DMS153 treated with DMSO at 0.1 percent for 48 hours (cell line): ENCODE data around the gene HSD11B1L.

Experiments used
- DNase-seq: peaks from one replicate; lab custom pipeline; 2025; ENCODE audit not compliant: unreplicated experiment; lab: John Stamatoyannopoulos, UW

HSD11B1L gene

DNA sequence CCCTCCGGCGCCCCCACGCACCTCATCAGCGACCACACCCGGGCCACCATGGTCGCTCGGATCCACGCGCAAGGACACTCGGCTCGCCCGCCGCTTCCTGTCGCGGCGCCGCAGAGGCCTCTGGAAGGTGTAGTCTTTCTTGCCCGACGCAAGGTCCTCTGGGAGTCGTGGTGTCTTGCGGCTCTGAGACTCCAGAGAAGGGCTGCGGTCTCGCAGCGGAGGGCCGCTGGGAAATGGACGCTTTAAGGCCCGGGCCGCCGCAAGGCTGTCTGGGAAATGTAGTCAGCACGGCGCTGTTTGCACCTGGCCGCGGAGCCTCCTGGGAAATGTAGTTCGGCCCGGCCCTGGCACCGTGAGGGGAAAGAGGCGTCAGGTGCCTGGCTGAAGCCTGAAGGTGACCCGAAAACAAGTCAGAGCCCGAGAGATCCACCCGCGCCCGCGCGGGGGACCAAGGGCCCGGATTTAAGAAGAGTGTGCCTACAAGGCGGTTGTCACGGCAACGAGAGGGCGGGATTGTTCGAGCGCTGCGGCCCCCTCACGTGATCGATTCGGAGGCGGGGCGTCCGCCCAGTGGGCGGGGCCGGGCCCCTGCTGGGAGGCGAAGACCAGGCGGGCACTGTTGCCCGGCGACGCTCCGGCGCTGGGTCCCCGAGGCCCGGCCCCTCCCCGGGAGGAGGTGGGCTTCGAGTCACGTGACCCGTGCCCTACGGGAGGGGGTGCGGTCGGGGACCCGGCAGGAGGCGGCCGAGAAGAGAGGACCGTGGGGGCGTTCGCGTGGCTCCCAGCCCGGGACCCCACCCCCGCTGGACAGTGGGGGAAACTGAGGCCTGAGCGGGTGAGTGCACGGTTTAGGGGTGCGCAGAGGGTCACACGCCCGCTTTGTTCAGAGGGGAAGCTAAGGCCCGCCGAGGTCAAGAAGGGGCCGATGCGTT lies at the start of gene HSD11B1L, which contains the start of gene MICOS13:
HSD11B1L (plus strand) TSS at position 591 of the 932 bp plus-strand sequence. CDS start 3,806 bp downstream, outside the sequence.
MICOS13 (minus strand) TSS at position 80 of the 932 bp plus-strand sequence; CDS start at position 50, 30 bp downstream.
- peak; percentile 98 for DNase-seq

DNA sequence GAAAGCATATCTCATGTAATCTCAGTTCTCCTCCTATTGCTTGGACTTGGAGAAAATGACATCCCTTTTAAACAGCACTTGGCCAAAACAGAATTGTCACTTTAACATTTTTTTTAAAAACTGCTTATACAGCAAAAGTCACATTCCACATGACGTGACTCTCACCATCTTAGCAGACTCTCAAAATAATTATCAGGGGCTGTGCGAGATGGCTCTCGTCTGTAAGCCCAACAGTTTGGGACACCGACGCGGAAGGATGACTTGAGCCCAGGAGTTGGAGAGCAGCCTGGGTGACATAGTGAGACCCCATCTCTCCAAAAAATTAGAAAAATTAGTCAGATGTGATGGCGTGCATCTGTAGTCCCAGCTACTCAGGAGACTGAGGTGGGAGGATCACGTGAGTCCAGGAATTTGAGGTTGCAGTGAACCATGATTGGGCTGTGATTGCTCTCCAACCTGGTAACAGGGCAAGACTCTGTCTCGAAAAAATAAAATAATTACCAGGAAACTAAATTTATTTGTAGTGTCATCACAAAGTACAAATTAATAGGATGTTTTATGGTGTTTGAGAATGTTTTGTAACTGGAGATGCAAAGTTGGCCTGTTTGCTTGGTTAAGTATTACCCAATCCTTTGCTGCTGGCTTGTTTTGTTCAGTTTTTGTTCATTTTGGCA lies 49.1 kb upstream of the HSD11B1L start:
- DNase-seq, result no peak

GRCh38 chr19:5632241-5632612 lies 48.6 kb upstream of the HSD11B1L start:
- DNase-seq, result no peak

DNA sequence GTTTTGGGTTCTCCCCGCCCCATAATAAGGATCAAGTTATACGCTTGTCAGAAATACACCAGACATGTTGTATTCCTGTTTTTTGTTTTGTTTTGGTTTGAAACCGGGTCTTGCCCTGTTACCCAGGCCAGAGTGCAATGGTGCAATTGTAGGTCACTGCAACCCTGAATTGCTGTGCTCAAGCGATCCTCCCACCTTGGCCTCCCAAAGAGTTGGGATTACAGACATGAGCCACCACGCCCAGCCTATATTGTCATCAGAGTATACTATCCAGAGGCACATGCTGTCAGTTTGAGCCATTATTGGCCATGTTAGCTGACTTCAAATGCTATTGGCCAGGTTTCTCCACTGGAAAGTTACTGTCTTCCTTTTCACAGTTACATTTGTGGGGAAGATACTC lies 48.2 kb upstream of the HSD11B1L start:
- DNase-seq, result no peak

DNA sequence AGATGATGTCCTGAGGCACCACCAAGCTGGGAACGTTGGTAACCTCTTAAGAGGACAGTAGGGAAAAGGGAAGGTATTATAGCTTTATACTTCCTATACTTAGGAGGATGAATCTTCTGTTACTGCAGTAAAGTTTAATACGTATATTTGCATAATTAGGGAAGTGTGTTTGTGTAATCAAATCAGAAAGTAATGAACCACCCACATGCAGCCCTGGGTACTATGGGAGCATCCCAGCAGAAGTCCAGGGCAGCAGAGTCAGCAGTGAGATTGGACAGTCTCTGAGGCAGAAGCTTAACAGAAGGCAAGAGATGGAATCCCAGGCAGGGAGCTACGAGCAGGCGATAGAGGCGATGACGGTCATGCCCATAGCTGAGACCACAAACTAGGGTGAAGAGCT lies 45.4 kb upstream of the HSD11B1L start:
- DNase-seq, result no peak

- no peak for DNase-seq
Measured at GRCh38 chr19:5637971-5638370, 42.9 kb upstream of the HSD11B1L start.

DNA sequence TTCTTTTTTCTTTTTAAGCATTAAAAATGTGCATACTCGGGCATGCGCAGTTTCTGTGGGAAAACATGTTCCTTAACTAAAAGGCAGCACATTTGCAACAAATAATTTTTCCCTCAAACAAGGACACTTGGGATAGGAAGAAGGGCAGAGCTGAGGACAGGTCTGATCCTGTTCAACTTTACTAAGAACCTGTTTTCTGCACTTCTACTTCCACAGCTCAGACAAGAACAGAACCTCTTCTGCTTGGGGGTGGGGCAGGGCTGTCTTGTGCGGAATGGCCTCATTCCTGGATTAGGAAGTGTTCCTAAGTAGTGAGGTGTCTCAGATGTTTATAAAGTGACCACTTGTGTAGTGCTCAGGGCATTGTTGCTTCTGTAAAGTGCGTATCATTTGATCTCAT lies 39.7 kb upstream of the HSD11B1L start:
- DNase-seq, result no peak

- DNase-seq, result no peak
Measured at GRCh38 chr19:5642204-5642603, 38.6 kb upstream of the HSD11B1L start.

DNA sequence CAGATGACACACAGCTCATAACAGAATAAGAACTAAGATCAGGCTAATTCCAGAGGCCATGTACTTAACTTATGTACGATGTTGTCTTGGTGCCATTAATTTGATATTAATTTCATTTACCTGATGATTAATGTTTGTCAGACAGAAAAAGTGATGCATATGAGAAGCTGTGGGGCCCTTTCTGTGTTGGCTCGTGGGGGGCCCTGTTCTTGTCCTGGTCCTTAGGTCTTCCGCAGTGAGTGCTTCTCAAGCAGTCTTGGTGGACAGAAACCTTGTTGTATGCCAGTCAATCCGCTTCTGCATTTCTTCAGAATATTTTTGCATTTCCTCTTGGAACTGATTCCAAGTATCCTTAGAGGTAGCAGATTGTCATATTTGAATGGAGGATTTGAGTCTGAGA lies 37.8 kb upstream of the HSD11B1L start:
- DNase-seq, result no peak

GRCh38 chr19:5644037-5644436 lies 36.8 kb upstream of the HSD11B1L start:
- no peak for DNase-seq

DNA sequence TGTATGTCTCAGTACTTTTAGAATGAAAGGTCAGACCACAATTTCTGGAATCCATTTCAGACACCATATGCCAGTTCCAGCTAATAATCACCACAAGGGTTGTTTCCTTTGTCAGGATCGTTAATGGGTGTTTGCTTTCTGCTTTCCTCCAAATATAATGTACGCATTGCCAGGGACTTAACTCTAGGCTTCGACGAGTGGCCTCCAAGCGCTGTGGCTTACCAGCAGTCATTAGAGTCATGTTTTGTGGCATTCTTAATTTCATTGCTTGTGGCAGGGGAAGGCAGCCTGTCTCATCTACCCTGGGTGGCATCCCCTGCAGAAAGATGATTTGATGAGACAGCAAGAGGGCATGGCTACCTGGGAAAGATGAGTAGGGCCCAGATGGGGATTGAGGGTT lies 35.4 kb upstream of the HSD11B1L start:
- peak; percentile 67 for DNase-seq

DNA sequence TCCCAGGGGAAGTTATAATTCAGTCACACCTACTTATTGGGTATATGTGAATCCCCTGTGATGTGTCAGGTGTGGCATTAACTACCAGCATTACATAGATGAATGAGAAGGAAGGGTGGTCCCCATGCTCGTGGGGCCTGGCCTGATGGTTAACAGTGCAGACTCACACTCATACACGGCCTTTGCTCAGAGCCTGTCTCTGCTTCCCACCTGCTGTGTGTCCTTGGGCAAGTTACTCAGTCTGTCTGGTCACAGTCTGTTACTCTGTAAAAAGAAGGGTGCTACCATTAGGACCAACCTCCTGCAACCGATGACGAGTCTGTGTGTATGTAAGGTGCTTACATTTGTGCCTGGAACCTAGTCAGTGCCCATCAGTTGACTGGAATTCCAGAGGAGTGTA lies 34.1 kb upstream of the HSD11B1L start:
- no peak for DNase-seq

- DNase-seq, result no peak
Measured at GRCh38 chr19:5648464-5648863, 32.4 kb upstream of the HSD11B1L start.

DNA sequence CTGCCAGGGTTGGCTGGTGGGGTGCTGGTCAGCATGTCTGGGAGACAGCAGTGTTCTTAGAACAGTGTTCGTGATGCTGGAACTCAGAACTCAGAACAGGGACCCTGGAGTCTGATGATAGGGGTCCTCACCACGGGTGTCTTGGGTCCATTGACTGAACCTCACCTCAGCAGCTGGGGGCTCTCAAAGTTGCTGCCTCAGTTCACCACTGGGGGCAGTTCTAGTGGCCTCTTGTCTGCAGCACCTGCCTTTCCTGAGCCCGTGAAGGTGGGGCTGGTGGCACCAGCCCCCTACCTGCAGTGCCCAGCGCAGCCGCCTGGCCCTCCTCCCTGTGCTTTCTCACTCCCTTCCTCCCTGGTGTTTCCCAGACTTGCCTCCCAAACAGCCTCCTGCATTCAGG lies 29.5 kb upstream of the HSD11B1L start:
- no peak for DNase-seq

- DNase-seq, result no peak
Measured at GRCh38 chr19:5652261-5652660, 28.6 kb upstream of the HSD11B1L start.

GRCh38 chr19:5654931-5655330 lies 25.9 kb upstream of the HSD11B1L start:
- no peak for DNase-seq

- no peak for DNase-seq
Measured at GRCh38 chr19:5655412-5655811, 25.4 kb upstream of the HSD11B1L start.

DNA sequence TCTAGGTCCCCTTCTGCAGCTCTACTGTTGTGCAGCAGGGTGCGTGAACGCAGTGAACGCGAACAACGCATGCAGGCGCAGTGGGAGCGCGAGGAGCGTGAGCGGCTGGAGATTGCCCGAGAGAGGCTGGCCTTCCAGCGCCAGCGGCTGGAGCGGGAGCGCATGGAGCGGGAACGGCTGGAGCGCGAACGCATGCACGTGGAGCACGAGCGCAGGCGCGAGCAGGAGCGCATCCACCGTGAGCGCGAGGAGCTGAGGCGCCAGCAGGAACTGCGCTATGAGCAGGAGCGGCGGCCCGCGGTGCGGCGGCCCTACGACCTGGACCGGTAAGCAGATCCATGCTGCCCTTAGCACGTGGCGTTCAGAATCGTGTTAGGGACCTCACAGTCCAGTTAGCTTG lies 19.3 kb upstream of the HSD11B1L start:
- DNase-seq, result no peak

DNA sequence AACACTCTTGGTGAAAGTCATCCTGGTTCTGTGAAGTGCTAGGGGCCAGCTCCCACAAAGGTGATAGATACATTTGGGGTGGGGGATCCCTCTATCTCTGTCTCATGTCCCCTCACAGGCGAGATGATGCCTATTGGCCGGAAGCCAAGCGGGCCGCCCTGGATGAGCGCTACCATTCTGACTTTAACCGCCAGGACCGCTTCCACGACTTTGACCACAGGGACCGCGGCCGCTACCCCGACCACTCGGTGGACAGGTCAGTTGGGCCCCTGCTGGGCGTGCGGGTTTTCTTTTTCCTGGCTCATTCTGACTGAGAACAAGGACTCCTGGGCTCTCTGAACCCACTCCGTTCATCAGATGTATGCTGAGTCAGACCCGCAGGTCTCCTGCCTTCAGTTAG lies 16.9 kb upstream of the HSD11B1L start:
- DNase-seq, result no peak

DNA sequence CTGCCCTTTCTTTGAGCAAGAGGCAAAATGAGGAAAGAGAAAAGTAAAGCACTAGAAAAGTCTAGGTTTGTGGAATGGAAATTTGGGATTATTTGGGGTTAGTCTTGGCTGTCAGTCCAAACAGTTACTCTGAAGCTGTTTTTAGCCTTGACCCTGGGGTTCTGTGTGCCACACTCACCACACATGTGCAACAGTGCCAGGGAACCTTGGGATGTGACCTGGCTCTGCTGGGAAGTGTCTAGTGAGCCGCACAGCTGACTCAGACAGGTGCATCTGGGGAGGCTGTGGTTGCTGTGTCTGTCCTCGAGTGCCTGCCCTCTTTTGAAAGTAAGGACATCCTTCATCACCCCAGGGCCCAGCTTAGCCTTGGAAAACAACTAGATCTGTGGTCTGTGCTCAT lies 16.3 kb upstream of the HSD11B1L start:
- DNase-seq, result no peak

GRCh38 chr19:5665781-5666513 lies 14.9 kb upstream of the HSD11B1L start:
- no peak for DNase-seq
